HepG2 (cell line): ENCODE results near the gene SLC5A8. TPM values are rescaled to one million over a fixed set of nuclear protein-coding genes. Genes with fewer than 3 reads are reported as not detected.

Experiments
- ATF6 ChIP-seq: sonication (generic); formaldehyde crosslinking; conservative IDR thresholded peaks from 2 replicates; pipeline ENCODE4 v1.4.0; 2020; ENCODE audit warnings: missing genetic modification reagents
- FOXO4 ChIP-seq: sonication (generic); formaldehyde crosslinking; conservative IDR thresholded peaks from 2 replicates; pipeline ENCODE4 v1.8.1; 2023; ENCODE audit warnings: missing genetic modification reagents
- MXD4 ChIP-seq: IDR thresholded peaks from 2 replicates; pipeline ENCODE4 v1.6.1; 2016; ENCODE audit warnings: mild to moderate bottlenecking, missing biosample characterization, missing genetic modification reagents
- SMAD3 ChIP-seq: sonication (generic); formaldehyde crosslinking; IDR thresholded peaks from 2 replicates; pipeline ENCODE4 v1.4.0; 2020; ENCODE audit warnings: missing genetic modification reagents
- SMARCC2 ChIP-seq: fragments of 450-650 bp; IDR thresholded peaks from 2 replicates; pipeline ENCODE4 v1.6.1; 2017; ENCODE audit warnings: antibody characterized with exemption, mild to moderate bottlenecking
- ZKSCAN8 ChIP-seq: IDR thresholded peaks from 2 replicates; pipeline ENCODE4 v1.6.1; 2016; ENCODE audit warnings: borderline replicate concordance, missing genetic modification reagents, missing compliant biosample characterization
- ZNF275 ChIP-seq: sonication (generic); formaldehyde crosslinking; IDR thresholded peaks from 2 replicates; pipeline ENCODE4 v1.8.0; 2022; ENCODE audit warnings: missing genetic modification reagents, mild to moderate bottlenecking, inconsistent platforms, borderline replicate concordance
- ZNF607 ChIP-seq: sonication (generic); formaldehyde crosslinking; IDR thresholded peaks from 2 replicates; pipeline ENCODE4 v1.5.1; 2020; ENCODE audit warnings: missing genetic modification reagents, mild to moderate bottlenecking, borderline replicate concordance
- ZNF788 ChIP-seq: sonication (generic); formaldehyde crosslinking; IDR thresholded peaks from 2 replicates; pipeline ENCODE4 v1.5.0; 2020; ENCODE audit warnings: mild to moderate bottlenecking, missing genetic modification reagents, borderline replicate concordance
- polyA plus RNA-seq, 8 experiments: library from polyadenylated mRNA; depleted of rRNA in 3 of 8; stranded (reverse) in 7 of 8; unstranded in 1 of 8; fragments of >200 nt; fragmentation: Illumina TruSeq in 4 of 8; extraction: Trizol in 4 of 8; gene quantifications; 2 replicates each; pipeline versions ENCODE4 v1.2.1 to v1.2.3, GENCODE V29; 2011 to 2016; ENCODE audit warnings: low read depth in 4 of 8, missing spikeins in 1 of 8, mixed read lengths in 1 of 8; ENCODE audit not compliant: insufficient read depth in 1 of 8
- total RNA-seq, 5 experiments: library from RNA; depleted of rRNA; stranded (reverse); fragments of >200 nt; fragmentation: Illumina TruSeq; extraction: Trizol; gene quantifications; 2 replicates each; pipeline ENCODE4 v1.2.3, GENCODE V29; 2016; ENCODE audit warnings: low read depth in 1 of 5
- TF ChIP-seq, protein P1 (sequence below): sonication (generic); formaldehyde crosslinking; IDR thresholded peaks from 2 replicates; pipeline ENCODE4 v1.5.1; 2020; ENCODE audit warnings: mild to moderate bottlenecking, missing genetic modification reagents, borderline replicate concordance
- TF ChIP-seq, protein P2 (sequence below): sonication (generic); formaldehyde crosslinking; IDR thresholded peaks from 2 replicates; pipeline ENCODE4 v1.4.0; 2020; ENCODE audit warnings: missing genetic modification reagents

Gene SLC5A8
- total and polyA plus RNA-seq, 2 of the 13 experiments (the other 11 are each of a cell fraction or from before 2014, with no cell fraction given), result not detected

DNA sequence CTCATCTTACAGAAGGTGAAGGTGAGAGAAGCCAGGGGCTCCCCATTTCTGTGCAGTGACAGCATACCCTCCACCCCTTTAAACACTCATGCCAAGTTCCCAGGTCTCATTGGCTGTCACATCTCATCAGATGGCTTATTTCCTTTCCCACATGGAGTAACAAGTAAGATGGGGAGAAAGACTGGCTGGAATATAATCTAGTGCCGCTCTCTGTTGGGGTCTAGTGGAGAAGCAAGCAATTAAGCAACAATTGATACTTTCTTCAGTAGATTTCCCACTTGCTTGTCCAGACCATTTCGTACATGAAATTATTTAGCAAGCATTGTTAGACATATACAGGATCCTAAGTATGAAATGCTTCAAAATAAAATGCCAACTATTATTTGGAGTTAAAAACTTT, 92.2 kb downstream of the SLC5A8 start (continued):
- TF ChIP-seq, protein P1, sequence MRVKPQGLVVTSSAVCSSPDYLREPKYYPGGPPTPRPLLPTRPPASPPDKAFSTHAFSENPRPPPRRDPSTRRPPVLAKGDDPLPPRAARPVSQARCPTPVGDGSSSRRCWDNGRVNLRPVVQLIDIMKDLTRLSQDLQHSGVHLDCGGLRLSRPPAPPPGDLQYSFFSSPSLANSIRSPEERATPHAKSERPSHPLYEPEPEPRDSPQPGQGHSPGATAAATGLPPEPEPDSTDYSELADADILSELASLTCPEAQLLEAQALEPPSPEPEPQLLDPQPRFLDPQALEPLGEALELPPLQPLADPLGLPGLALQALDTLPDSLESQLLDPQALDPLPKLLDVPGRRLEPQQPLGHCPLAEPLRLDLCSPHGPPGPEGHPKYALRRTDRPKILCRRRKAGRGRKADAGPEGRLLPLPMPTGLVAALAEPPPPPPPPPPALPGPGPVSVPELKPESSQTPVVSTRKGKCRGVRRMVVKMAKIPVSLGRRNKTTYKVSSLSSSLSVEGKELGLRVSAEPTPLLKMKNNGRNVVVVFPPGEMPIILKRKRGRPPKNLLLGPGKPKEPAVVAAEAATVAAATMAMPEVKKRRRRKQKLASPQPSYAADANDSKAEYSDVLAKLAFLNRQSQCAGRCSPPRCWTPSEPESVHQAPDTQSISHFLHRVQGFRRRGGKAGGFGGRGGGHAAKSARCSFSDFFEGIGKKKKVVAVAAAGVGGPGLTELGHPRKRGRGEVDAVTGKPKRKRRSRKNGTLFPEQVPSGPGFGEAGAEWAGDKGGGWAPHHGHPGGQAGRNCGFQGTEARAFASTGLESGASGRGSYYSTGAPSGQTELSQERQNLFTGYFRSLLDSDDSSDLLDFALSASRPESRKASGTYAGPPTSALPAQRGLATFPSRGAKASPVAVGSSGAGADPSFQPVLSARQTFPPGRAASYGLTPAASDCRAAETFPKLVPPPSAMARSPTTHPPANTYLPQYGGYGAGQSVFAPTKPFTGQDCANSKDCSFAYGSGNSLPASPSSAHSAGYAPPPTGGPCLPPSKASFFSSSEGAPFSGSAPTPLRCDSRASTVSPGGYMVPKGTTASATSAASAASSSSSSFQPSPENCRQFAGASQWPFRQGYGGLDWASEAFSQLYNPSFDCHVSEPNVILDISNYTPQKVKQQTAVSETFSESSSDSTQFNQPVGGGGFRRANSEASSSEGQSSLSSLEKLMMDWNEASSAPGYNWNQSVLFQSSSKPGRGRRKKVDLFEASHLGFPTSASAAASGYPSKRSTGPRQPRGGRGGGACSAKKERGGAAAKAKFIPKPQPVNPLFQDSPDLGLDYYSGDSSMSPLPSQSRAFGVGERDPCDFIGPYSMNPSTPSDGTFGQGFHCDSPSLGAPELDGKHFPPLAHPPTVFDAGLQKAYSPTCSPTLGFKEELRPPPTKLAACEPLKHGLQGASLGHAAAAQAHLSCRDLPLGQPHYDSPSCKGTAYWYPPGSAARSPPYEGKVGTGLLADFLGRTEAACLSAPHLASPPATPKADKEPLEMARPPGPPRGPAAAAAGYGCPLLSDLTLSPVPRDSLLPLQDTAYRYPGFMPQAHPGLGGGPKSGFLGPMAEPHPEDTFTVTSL (CRISPR knock-in tag), result no peak
- TF ChIP-seq ZKSCAN8, result no peak
- no peak for TF ChIP-seq ZNF788
- no peak for TF ChIP-seq ATF6 (CRISPR knock-in tag)
- no peak for TF ChIP-seq FOXO4 (CRISPR knock-in tag)
- no peak for TF ChIP-seq ZNF275 (CRISPR knock-in tag)
- TF ChIP-seq SMARCC2, result no peak
- TF ChIP-seq ZNF607 (CRISPR knock-in tag), result no peak
- no peak for TF ChIP-seq MXD4 (CRISPR knock-in tag)
- no peak for TF ChIP-seq SMAD3 (CRISPR knock-in tag)
- TF ChIP-seq, protein P2, sequence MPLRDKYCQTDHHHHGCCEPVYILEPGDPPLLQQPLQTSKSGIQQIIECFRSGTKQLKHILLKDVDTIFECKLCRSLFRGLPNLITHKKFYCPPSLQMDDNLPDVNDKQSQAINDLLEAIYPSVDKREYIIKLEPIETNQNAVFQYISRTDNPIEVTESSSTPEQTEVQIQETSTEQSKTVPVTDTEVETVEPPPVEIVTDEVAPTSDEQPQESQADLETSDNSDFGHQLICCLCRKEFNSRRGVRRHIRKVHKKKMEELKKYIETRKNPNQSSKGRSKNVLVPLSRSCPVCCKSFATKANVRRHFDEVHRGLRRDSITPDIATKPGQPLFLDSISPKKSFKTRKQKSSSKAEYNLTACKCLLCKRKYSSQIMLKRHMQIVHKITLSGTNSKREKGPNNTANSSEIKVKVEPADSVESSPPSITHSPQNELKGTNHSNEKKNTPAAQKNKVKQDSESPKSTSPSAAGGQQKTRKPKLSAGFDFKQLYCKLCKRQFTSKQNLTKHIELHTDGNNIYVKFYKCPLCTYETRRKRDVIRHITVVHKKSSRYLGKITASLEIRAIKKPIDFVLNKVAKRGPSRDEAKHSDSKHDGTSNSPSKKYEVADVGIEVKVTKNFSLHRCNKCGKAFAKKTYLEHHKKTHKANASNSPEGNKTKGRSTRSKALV, result no peak
